A673 (cell line): ENCODE data around the gene FBXL7. TPM values are rescaled to one million over a fixed set of nuclear protein-coding genes. Genes with fewer than 3 reads are reported as not detected.

ENCODE experiments used
- BruUV-seq: library from RNA; stranded (reverse); fragments of 400-500 nt; replicated peaks from 2 replicates; lab custom pipeline; 2021; lab: Mats Ljungman, UMichigan
- CTCF ChIA-PET: fragments of 300-600 bp; sonication (Branson Sonifier 250); formaldehyde crosslinking; loops from one replicate; lab custom pipeline; 2022; ENCODE audit warnings: antibody characterized with exemption; lab: Charles Lee
- POLR2A ChIA-PET: fragments of 300-600 bp; sonication (Branson Sonifier 250); formaldehyde crosslinking; loops from one replicate; lab custom pipeline; 2022; ENCODE audit warnings: antibody characterized with exemption; ENCODE audit not compliant: low non-redundant PET; lab: Charles Lee
- DNase-seq: peaks from one replicate; pipeline ENCODE4 v3.0.0-alpha.2; 2015; ENCODE audit warnings: low spot score
- H3K27ac ChIP-seq: fragments of 200-600 bp; sonication (generic); 2 replicates; pipeline ENCODE4 v1.5.1; 2016; ENCODE audit warnings: mixed run types, low read depth, mild to moderate bottlenecking, mixed read lengths, antibody characterized with exemption, low read length; ENCODE audit not compliant: poor library complexity, severe bottlenecking
- H3K27me3 ChIP-seq: fragments of 200-600 bp; sonication (generic); replicated peaks from 2 replicates; pipeline ENCODE4 v1.6.1; 2017; ENCODE audit warnings: mixed run types, low read depth, mild to moderate bottlenecking, mixed read lengths, antibody characterized with exemption, low read length; ENCODE audit not compliant: insufficient read depth, poor library complexity
- H3K36me3 ChIP-seq: fragments of 200-600 bp; sonication (generic); 2 replicates; pipeline ENCODE4 v1.6.1; 2016; ENCODE audit warnings: mixed run types, mild to moderate bottlenecking, mixed read lengths, antibody characterized with exemption, low read length; ENCODE audit not compliant: insufficient read depth, poor library complexity, severe bottlenecking
- H3K4me1 ChIP-seq: fragments of 200-600 bp; sonication (generic); 2 replicates; pipeline ENCODE4 v1.6.1; 2017; ENCODE audit warnings: mixed run types, mild to moderate bottlenecking, mixed read lengths, antibody characterized with exemption, low read length; ENCODE audit not compliant: insufficient read depth, poor library complexity, severe bottlenecking
- H3K4me3 ChIP-seq: fragments of 200-600 bp; sonication (generic); 2 replicates; pipeline ENCODE4 v1.5.1; 2016; ENCODE audit warnings: low read depth, mixed run types, mild to moderate bottlenecking, mixed read lengths, low read length; ENCODE audit not compliant: poor library complexity, severe bottlenecking
- H3K9me3 ChIP-seq: fragments of 200-600 bp; sonication (generic); 2 replicates; pipeline ENCODE4 v1.6.1; 2016; ENCODE audit warnings: mixed run types, low read depth, mild to moderate bottlenecking, mixed read lengths, antibody characterized with exemption, low read length; ENCODE audit not compliant: poor library complexity, severe bottlenecking
- CTCF ChIP-seq: fragments of 300-800, 200-600 bp; sonication (generic); conservative IDR thresholded peaks from 2 replicates; pipeline ENCODE4 v1.5.1; 2017; ENCODE audit warnings: low read depth, mild to moderate bottlenecking, antibody characterized with exemption, low read length, moderate library complexity, mixed read lengths
- EZH2 ChIP-seq: fragments of 200-600 bp; sonication (generic); IDR thresholded peaks from 2 replicates; pipeline ENCODE4 v1.6.1; 2017; ENCODE audit warnings: borderline replicate concordance, low read depth, mild to moderate bottlenecking, mixed read lengths, antibody characterized with exemption, low read length; ENCODE audit not compliant: poor library complexity, severe bottlenecking
- intact Hi-C: fragments of 100-400 bp; cut with micrococcal nuclease; formaldehyde crosslinking; loops from one replicate; pipeline ENCODE4 v1.10.0; 2022; ENCODE audit not compliant: unreplicated experiment
- total RNA-seq: library from RNA; stranded (reverse); gene quantifications from 2 replicates; pipeline ENCODE4 v1.2.3, GENCODE V29; 2021

FBXL7 gene
- total RNA-seq, 1 experiment from 2014 or later: 5.9 TPM

- ChIA-PET CTCF (interaction anchor here (0.9 kb wide), 1 partner anchor 40 kb away, joined by 5 read pairs; no protein-coding TSS in a partner anchor), POLR2A (no interaction called here)
- TF ChIP-seq CTCF (no peak), EZH2 (no peak)
- Histone ChIP-seq H3K4me1 (no peaks in the 10 kb centered on the region), H3K27me3 (no peaks in the 10 kb centered on the region), H3K9me3 (no peaks in the 10 kb centered on the region), H3K36me3 (no peaks in the 10 kb centered on the region), H3K27ac (no peak overlapping the region), H3K4me3 (no peak overlapping the region)
- BruUV-seq: no TSS peak
- intact Hi-C loops: no loop called here
- DNase-seq: no peak
Measured at GRCh38 chr5:15937708-15938107, 437.7 kb downstream of the FBXL7 start.

GRCh38 chr5:15938186-15938585, 438.2 kb downstream of the FBXL7 start:
- H3K4me1 ChIP-seq: no peaks in the 10 kb centered on the region
- no peak overlapping the region for H3K27ac ChIP-seq
- POLR2A ChIA-PET: no interaction called here
- H3K27me3 ChIP-seq: no peaks in the 10 kb centered on the region
- H3K9me3 ChIP-seq: no peaks in the 10 kb centered on the region
- DNase-seq: no peak
- H3K36me3 ChIP-seq: no peaks in the 10 kb centered on the region
- CTCF ChIA-PET: interaction anchor here (0.9 kb wide), 1 partner anchor 40 kb away, joined by 5 read pairs; no protein-coding TSS in a partner anchor
- H3K4me3 ChIP-seq: no peak overlapping the region
- no TSS peak for BruUV-seq
- TF ChIP-seq EZH2: no peak
- TF ChIP-seq CTCF: no peak
- intact Hi-C loops: no loop called here

GRCh38 chr5:15938961-15939360, 439.0 kb downstream of the FBXL7 start:
- intact Hi-C loops: no loop called here

More at GRCh38 chr5:15938961-15939360, 439.0 kb downstream of the FBXL7 start:
- Histone ChIP-seq H3K27me3 (no peaks in the 10 kb centered on the region), H3K4me3 (no peak overlapping the region), H3K9me3 (no peaks in the 10 kb centered on the region), H3K4me1 (no peaks in the 10 kb centered on the region), H3K27ac (no peak overlapping the region), H3K36me3 (no peaks in the 10 kb centered on the region)
- no peak for TF ChIP-seq CTCF
- no peak for TF ChIP-seq EZH2
- no TSS peak for BruUV-seq
- ChIA-PET CTCF (no interaction called here), POLR2A (no interaction called here)
- no peak for DNase-seq
